Stomach (tissue), 4 donors: Measurements from ENCODE around the gene RXRA.

Experiments
- CTCF ChIP-seq, 7 experiments: fragments of 450-650 bp in 4 of 7; fragments of 200-600 bp in 3 of 7; sonication (generic) in 3 of 7; IDR thresholded peaks; one replicate each; pipeline ENCODE4 v1.5.1; 2016 to 2019; ENCODE audit warnings: antibody characterized with exemption in 7 of 7, control low read depth in 2 of 7, mild to moderate bottlenecking in 1 of 7
- EP300 ChIP-seq: sonication (generic); formaldehyde crosslinking; IDR thresholded peaks from one replicate; pipeline ENCODE4 v1.6.1; 2017; ENCODE audit warnings: antibody characterized with exemption
- POLR2A ChIP-seq, 4 donors: fragments of 450-650 bp; IDR thresholded peaks; one replicate each; pipeline ENCODE4 v1.6.1; 2016; ENCODE audit warnings: antibody characterized with exemption in 4 of 4, control low read depth in 2 of 4, mild to moderate bottlenecking in 1 of 4, moderate library complexity in 1 of 4
- POLR2AphosphoS5 ChIP-seq, 3 donors: sonication (generic); formaldehyde crosslinking; IDR thresholded peaks; one replicate each; pipeline ENCODE4 v1.6.1; 2016; ENCODE audit warnings: antibody characterized with exemption in 3 of 3

- TF ChIP-seq CTCF (IDR thresholded peaks at IDR 0.05): no peak
- TF ChIP-seq POLR2A (IDR thresholded peaks at IDR 0.05): no peak
- no peak for TF ChIP-seq POLR2AphosphoS5 (IDR thresholded peaks at IDR 0.05)
- TF ChIP-seq EP300: no peak
Measured at GRCh38 chr9:134454476-134454857, 128.2 kb downstream of the RXRA start.
